Dermis blood vessel endothelial cell (primary cell): Measurements from ENCODE around the gene ATP2B3. TPM values are rescaled to one million over a fixed set of nuclear protein-coding genes. Genes with fewer than 3 reads are reported as not detected.
"Not testable (repeated sequence)": the region's sequence is repeated elsewhere in the genome, so short reads cannot be mapped to it uniquely, and the experiment has no call there.

Source experiments
- DNase-seq: peaks from one replicate; pipeline ENCODE4 v3.0.0; 2010
- total RNA-seq: library from RNA; depleted of rRNA; stranded (reverse); fragments of >200 nt; gene quantifications from 2 replicates; pipeline ENCODE4 v1.2.3, GENCODE V29; 2014

Gene ATP2B3
- total RNA-seq, 1 donor from 2014 or later, result not detected

DNA sequence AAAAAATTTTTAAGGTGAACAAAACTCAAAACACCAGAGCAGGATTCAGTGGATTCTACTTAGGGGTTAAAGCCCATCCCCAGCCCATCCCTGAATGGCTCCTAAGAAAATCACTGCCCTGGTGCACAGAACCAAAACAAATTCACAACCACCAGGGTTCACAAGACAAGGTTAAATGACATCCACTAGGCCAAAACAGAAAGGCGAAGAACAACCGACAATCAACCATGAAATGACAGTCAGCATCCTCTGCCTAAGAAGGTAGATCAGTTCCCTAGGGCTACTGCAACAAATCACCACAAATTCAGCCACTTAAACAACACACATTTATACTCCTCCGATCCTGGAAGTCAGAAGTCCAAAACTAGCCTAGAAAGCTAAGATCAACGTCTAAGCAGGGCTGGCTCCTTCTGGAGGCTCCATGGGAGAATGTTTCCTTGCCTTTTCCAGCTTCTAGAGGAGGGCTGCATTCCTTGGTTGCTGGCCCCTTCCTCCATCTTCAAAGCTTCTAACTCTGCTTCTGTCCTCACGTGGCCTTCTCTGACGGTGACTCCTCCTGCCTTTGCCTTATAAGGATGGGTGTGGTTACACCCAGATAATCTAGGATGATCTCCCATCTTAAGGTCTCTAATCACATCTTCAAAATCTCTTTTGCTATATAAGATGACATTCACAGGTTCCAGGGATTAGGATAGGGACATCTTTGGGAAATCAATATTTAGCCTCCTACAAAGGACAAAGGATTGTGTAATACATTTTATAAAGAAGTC lies 79.7 kb downstream of the ATP2B3 start:
- DNase-seq, result no peak

DNA sequence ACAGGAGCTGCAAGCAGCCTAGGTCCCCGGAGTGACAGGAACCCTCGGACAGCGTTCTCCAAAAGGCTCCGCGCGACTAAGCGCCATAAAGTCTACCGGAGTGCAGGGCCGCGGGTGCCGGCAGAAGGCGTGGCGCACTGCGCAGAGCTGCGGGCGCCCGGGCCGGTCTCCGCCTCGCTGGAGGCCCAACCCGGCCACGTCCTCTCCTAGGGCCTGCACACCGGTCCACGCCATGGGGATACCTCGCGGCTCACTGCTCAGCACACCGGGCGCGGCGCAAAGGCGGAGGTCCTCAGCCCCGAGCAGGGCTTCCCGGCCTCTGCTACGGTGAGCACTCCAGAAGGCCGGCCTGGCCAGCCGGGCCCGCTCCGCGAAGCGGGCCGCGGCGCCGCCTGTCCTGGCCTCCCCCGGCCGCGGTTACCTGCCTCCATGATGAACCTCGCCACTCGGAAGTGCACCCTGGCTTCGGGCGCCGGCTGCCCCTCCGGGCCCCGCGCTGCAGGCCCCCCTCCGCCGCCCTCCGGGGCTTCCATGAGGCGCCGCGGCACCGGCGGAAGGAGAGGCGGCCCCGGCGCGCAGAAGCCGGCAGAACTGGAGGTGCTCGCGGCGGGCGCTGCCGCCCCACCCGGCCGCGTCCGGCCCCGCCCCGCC lies 81.2 kb downstream of the ATP2B3 start, which contains the start of gene CCNQ:
TSS of gene CCNQ (minus strand) at position 599 of the 651 bp plus-strand sequence. CDS start at position 533, 66 bp downstream.
- peak; percentile 37 for DNase-seq

DNA sequence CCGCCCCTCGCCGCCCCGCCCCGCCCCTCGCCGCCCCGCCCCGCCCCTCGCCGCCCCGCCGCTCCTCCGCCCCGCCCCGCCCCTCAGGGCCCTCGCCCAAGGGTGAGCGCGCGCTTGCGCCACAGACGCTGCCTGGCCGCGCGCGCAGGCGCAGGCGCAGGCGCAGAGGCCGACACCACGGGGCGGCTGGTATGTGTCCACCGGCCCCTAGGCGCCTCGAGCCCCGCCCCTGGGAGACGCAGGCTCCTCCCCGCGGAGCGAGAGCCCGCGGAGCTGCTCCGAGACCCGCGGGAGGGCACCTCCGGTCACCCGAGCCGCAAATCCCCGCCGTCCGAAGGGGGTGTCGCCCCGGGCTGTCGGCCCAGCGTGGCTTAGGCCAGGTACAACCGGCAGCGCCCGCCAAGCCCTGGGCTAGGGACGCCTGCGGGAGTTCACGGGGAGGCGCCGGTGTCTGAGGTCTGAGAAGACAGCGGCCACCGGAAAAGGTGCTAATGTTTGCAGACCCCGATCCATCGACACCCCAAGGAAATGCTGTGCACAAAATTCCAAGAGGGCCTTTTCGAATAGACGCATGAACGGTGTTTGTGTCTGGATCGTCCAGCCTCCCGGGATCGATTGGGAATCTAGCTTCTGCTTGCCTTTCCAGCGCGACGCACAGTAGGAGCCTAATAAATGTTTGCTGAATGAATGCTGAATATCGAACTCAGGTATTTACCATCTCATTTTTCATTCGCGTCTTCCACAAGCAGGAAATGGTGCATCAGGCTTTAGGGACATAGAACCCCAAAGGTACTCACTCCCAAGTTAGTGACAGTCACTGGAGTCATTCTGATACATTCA lies 82.0 kb downstream of the ATP2B3 start:
- peak; percentile 90 for DNase-seq

DNA sequence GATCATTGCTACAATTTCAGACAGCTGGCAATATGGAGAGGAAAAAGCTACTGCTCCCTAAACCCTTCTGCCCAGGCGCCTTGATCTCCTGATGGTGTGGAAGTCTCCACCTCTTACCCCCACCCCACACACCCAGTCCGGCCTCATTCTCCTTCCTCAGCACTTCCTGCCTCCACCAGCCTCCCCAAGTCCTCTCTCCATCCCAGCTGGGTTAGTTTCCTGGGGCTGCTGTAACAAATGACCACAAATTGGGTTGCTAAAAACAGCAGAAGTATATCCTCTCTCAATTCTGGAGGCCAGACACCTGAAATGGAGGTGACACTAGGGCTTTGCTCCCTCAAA lies 82.6 kb downstream of the ATP2B3 start:
- DNase-seq, result no peak

DNA sequence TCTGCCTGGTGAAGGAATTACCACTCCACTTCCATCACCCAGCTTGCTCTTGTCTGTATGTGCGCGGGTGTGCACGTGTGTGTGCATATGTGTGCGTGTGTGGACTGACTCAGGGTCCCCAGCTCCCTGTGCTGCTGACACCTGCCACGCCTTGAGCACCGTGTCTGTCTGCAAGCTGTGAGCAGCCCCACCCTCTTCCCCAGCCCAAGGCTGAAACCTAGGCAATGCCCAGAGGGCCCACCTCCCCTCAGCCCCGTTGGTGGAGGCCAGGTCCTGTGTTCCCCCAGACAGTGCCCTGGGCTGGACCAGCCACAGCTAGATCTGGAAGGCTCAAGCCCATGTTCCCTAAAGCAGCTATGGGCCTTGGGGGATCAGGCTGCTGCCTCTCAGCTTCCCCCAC lies 83.5 kb downstream of the ATP2B3 start:
- no peak for DNase-seq

DNA sequence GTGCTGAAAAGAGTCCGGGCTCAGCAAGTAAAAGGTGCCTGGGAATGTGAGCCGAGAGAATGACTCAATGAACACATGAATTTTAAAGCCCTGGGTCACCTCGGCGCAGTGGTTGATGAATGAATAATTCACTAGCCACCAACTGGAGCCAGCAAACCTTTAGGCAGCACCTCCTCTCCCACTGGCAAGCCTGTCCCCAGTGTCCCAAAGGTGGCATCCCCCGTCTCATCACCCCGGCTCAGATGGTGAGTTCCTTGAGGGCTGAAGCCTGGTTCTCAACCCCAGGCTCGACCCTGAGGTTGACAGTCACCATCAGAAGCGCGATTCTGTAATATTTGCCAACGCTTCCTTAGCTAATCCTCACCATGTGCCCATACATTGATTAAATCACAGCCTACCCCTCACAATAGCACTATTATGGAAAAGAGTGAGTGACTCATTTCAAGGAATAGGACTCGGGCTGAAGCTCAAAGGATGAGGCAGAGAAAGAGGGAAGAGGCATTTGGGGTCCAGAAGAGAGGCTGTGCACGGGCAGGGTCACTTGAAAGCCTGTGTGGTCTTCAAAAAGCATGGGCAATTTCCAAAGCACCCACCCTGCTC lies 84.2 kb downstream of the ATP2B3 start:
- no peak for DNase-seq

DNA sequence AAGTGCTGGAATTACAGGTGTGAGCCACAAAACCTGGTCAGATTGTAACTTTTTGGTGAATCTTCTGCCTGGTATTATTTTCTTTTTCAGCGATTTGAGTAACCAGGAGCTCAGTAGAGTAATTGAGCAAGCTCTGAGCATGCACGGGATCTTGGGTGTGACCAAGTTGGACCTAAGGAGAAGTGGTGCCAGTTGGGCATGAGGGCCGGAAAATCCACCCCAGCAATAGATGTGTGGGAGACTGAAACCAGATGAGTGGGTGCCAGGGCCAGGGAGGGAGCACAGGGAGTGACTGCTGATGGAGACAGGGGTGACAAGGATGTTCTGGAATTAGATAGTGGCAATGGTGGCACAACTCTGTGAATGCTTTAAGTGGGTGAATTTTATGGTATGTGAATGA lies 85.2 kb downstream of the ATP2B3 start:
- no peak for DNase-seq

DNA sequence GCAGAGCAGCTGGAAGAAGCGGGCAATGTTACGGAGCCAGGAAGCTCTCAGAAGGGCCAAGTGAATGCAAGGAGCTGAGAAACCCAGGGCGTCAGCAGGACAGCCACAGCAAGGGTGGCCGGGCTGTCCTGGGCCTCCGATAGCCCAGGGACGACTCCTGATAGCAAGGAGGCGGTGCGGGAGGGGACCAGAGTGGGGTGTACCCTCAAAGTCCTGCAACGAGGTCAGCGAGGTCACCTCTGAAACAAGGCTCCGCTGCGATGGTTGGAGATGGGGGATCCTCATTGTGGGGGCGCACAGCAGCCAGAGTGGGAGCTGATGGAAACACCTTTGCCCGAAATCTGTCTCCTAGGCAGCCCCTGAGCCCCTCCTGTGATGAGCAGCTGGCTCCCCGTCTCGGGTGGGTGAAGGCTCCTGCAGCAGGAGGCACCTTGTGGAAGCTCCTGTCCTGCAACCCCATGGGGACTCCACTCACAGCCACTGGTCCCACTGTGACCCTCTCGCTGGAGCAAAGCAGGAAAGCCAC lies 85.8 kb downstream of the ATP2B3 start:
- DNase-seq, result no peak

DNA sequence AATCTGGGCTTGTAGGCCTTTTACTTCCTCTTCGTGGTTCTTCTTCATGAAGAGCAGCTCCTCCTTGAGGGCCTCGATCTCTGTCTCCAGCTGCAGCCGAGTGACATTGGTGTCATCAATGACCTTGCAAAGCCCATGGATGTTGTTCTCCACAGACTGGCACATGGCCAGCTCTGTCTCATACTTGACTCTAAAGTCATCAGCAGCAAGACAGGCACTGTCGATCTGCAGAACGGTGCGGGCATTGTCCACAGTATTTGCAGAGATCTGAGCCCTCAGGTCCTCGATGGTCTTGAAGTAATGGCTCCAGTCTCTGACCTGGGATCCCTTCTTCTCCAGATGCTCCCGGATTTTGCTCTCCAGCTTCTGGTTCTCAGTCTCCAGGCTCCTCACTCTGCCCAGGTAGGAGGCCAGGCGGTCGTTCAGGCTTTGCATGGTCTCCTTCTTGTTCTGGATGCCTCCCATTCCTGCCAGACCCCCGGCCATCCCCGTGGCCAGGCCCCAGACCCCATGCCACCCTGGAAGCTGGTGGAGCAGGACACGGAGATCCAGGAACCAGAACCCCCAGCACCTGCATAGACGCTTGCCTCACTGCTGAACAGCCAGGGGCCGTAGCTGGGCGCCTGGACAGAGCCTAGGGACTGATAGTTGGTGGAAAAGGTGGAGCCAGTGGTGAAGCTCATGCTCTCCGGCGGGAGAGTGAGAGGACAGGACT lies 87.4 kb downstream of the ATP2B3 start:
- DNase-seq, result not testable (repeated sequence)

DNA sequence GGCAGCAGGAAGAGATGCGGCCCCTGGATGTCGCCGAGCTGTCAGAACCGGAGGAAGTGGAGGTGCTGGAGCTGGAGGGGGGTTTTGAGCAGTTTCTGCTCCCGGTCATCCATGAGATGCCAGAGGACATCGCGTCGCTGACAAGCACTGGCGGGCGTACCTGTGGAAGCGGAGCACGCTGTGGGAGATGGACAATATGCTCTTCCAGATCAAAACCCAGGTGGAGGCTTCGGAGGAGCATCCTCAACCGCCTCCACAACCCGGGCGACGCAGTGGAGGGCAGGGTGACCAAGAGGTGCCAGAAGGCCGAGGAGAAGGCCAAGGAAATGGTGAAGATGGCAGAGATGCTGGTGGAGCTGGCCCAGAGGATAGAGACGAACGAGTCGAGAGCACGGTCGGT lies 89.1 kb downstream of the ATP2B3 start:
- no peak for DNase-seq

DNA sequence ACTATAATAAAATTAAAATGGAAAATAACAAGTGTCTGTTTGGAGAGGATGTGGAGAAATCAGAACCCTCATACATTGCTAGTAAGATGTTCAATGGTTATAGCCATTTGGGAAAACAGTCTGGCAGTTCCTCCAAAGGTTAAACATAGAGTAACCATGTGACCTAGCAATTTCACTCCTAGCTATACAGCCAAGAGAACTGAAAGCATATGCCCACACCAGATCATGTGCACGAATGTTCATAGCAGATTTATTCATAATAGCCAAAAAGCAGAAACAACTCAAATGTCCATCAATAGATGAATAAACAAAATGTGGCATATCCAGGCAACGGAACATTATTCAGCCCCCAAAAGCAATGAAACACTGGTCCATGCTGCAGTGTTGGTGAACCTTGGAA lies 90.9 kb downstream of the ATP2B3 start:
- no peak for DNase-seq

DNA sequence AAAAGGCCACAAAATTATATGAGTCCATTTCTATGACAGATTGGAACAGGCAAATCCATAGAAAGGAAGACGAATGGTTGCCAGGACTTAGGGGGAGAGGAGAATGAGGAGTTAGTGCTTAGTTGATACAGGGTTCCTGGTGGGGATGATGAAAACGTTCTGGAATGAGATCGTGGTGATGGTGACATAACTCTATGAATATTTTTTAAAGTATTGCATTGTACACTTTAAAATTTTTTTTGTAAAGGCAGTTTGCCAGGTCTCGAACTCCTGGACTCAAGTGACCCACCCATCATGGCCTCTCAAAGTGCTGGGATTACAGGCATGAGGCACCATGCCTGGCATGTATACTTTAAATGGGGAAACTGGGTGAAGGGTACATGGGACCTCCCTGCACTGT lies 91.4 kb downstream of the ATP2B3 start:
- no peak for DNase-seq

DNA sequence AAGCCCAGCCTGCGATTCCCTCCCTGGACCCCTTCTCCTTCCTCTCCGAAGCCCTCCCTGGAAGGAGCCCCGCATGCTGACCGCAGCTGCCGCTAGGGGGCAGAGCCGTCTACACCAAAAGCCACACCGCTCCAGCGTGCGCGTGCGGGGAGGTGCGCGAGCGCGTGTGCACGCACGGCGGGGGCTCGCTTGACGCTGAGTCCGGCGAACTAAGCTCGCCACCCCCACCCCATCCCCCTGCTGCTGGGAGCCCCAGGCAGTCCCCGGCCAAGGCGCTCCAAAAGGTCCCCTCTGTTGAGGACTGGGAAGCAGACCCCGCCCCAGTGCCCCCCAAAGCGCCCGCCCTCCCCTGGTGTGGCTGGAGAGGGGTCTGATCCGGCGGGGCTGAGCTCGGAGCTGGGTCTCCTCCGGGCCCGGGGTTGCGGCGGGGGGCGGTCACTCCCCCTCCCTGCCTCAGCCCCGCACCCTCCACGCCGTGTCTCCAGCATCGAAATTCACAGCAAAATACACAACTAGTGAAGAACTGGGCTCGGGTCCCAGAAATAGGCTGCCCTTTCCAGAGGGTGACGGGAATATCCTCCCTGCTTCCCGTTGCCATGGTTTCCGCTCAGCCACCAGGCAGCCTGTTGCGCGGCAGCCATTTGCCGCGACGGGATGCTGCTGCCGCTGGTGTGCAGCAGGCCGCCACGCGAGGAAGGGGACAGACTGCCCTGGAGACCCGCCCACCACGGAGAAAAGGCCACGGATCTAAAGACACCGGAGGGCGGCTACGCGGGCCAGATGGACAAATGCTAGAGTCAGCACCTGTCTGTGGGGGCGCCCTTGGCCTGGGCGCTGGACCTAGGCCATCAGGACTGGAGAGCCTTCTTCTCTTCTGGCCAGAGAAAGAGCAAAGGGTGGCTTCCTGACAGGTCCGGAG lies 92.7 kb downstream of the ATP2B3 start:
- peak; percentile 83 for DNase-seq

DNA sequence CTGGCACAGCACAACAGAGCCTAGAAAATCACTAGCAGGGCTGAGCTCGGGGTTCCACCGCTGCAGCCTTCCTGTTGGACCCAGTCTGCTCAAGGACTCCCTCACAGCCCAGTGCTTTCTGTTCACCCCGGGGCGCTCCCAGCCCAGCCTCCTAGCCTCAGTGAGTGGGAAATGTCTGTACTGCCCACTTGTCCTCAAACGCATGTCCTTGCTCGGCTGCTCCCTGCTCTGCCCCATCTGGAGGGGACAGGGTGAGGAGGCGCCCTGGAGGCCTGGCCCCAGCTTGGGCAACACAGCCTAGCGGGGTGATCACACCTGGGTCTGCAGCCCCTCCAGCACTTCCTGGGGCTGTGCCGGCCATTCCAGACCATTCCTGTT lies 93.4 kb downstream of the ATP2B3 start:
- no peak for DNase-seq

DNA sequence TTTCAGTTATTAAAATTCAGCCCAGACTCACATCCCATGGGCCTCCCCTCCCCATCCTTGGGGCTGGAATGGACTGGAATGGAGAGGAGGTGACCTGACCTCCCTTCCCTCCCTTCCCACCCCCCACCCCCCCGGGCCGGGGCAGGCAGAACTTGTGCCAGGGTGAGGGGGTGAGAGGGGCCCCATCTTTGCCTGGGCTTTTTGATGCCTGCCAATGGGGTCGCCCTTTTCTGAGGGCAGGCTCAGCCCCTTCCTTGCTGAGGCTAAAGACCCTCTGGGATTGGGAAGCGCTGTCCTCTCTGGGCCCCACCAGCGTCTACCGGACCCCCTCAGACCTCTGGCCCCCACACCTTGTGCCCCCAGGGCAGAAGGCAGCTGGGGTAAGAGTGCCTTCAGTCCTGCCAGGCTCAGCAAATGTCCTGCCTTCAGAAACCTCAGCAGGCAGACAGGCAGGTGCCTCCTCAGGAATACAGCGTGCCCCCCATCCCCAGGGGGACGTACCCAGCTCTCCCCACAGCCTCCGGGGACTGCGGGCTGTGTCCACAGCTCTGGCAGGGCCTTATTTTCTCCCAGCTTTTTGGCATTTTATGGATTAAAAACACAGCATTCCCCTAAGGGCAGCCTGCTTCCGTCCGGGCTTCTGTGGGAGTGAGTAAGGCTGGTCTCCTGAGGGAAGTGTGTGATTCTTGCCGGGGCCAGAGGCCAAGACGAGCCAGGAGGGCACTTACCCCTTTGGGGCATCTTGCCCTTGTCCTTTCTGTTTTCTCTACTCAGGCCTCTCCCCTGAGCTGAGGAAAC lies 94.1 kb downstream of the ATP2B3 start:
- no peak for DNase-seq

DNA sequence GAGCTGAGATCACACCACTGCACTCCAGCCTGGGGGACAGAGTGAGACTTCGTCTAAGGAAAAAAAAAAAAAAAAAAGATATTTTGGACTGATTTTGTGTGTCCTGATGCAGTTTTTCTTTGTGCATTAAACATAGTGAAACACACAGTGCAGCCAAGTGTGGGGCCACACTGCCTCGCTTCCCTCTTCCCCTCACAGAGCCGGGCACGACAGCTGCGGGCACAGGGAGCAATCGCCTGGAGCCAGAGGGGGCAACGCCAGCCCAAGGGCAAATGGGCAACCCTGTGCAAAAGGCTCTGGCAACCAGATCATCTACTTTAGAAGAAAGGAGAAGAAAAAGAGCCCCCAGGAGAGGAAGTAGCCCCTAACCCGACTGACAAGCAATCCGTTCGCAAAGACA lies 95.0 kb downstream of the ATP2B3 start:
- DNase-seq, result no peak

DNA sequence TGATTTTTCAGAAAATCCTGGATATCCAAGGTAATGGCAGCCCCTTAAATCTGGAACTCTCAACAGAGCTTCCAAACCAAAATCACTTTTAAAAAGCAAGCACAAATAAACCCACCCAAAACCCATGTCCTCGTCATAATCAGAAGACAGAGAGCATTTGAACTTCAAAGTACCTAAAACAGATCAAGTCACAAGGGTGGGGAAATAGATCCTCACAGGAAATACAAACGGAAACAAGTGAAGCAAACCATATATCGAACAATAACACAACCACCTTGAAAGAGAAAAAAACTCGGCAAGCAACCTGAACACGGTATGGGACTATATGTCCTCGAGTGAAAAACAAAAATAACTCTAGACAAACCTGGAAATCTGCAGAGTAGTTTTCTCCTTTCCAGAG lies 97.4 kb downstream of the ATP2B3 start:
- no peak for DNase-seq

DNA sequence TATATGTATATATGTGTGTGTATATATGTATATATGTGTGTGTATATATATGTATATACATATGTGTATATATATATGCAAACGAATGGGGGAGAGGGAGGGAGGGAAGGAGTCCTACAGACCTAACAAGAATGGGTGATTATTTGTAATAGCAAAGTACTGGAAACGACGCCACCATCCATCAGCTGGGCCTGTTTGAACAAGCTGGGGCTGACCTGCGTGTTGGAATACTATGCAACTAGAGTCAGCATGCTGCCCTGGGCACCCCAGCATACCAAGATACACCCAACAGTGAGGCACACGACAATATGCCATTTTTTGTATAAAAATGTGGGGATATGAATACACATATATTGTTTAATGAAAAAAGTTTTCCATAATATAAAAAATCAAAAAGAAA lies 103.1 kb downstream of the ATP2B3 start:
- no peak for DNase-seq

DNA sequence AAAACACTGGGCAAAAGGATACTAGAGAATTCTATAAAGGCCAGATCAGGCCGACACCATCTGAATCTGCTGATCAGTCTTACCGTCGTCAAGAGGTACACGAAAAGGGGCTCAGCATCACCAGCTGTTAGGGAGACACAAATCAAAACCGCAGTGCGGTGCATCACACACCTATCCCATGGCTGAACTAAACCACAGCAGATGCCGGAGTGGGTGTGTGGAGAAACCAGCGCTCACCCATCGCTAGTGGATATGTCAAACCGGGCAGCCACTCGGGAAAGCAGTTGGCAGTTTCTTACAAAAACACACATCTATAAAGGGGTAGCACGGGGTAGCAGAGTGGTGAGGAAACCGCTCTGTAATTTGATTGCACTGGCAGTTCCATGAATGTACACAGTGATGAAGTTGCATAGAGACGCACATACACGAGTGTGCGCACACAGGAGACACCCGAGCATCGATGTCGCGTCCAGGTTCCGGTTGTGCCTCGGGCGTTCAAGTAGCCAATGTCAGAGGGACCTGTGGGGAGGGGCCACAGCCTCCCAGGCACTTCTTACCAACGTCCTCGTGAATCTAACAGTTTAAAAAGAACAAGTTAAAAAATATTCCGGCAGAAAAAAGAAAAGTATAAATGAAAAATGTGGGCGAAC lies 104.6 kb downstream of the ATP2B3 start:
- DNase-seq, result no peak
